Measurements from ENCODE around the gene PRKCE. TPM values are rescaled to one million over a fixed set of nuclear protein-coding genes. Genes with fewer than 3 reads are reported as not detected.

Gene PRKCE
- total and polyA plus RNA-seq, 2 donors (not counting 3 experiments of a cell fraction or from before 2014, with no cell fraction given) = 27.9 to 33.9 TPM

GRCh38 chr2:45882707-45883602 is 231.5 kb downstream of the PRKCE start:
- no peak overlapping the region for H3K4me3 ChIP-seq (replicated peaks in 1 of 3; ENCODE audit: insufficient read depth in 1 of 3, low read depth in 1 of 3, low read length in 3 of 3)
- ChIA-PET POLR2A (no interaction called here), CTCF (interaction anchor here (1.3 kb wide), 1 partner anchor 10 kb away, joined by 3 read pairs; no protein-coding TSS in a partner anchor)
- TF ChIP-seq MAX (IDR thresholded peaks at IDR 0.05; ENCODE audit: insufficient read depth, insufficient read length) = no peak
- no peak for TF ChIP-seq POLR2A (IDR thresholded peaks at IDR 0.05; ENCODE audit: low read depth, low read length)
- TF ChIP-seq GATA2 (IDR thresholded peaks at IDR 0.05; ENCODE audit: insufficient read depth, insufficient read length, low read depth, low read length) = no peak
- TF ChIP-seq CTCF (IDR thresholded peaks at IDR 0.05; ENCODE audit: extremely low read depth in 1 of 2, insufficient read depth in 1 of 2, low read depth in 1 of 2, low read length in 2 of 2) = no peak
- no peak for TF ChIP-seq POLR2AphosphoS5 (IDR thresholded peaks at IDR 0.05; ENCODE audit: insufficient read depth, low read depth, low read length)
- TF ChIP-seq JUN (IDR thresholded peaks at IDR 0.05; ENCODE audit: borderline replicate concordance, insufficient read depth, insufficient read length, low read depth) = no peak
- H4K20me1 ChIP-seq (replicated peaks; ENCODE audit: control insufficient read depth, extremely low read depth, insufficient read depth, low read length) = no peaks in the 10 kb centered on the region
- peaks cover 3% of the 10 kb centered on the region for H3K4me1 ChIP-seq (ENCODE audit: control insufficient read depth, extremely low read depth, insufficient read depth, low read length)
- no TSS peak for BruUV-seq (replicated peaks)
- no peak overlapping the region for H3K4me2 ChIP-seq (ENCODE audit: insufficient read depth, low read length)
- no peak overlapping the region for H3K27ac ChIP-seq (ENCODE audit: insufficient read depth, low read depth, low read length)
- no peak overlapping the region for H3K9ac ChIP-seq (replicated peaks; ENCODE audit: extremely low read depth, insufficient read depth, low read length)
- intact Hi-C loops (cut with micrococcal nuclease) = no loop called here
- dilution Hi-C loops (cut with MboI; ENCODE audit: extremely low pct_ligation_motif_present, low sequenced_read_pairs) = no loop called here
- H3K9me3 ChIP-seq (replicated peaks; ENCODE audit: control insufficient read depth, insufficient read depth, low read length) = no peaks in the 10 kb centered on the region
- DNase-seq (ENCODE audit: low read depth, low spot score) (no peak), FAIRE-seq (no peak)
- no peaks in the 10 kb centered on the region for H3K9me1 ChIP-seq (replicated peaks; ENCODE audit: control insufficient read depth, extremely low read depth, insufficient read depth, low read length)
- H2AFZ ChIP-seq (ENCODE audit: low read depth, low read length) = no peak overlapping the region
- no peaks in the 10 kb centered on the region for H3K79me2 ChIP-seq (ENCODE audit: control insufficient read depth, insufficient read depth, low read length)
- no peaks in the 10 kb centered on the region for H3K36me3 ChIP-seq (ENCODE audit: control insufficient read depth in 2 of 2, extremely low read depth in 1 of 2, insufficient read depth in 2 of 2, low read length in 2 of 2)
- H3K27me3 ChIP-seq (ENCODE audit: control insufficient read depth in 2 of 2, insufficient read depth in 2 of 2, low read length in 2 of 2) = no peaks in the 10 kb centered on the region
